ENCODE measurements around the gene SBNO2. TPM values are rescaled to one million over a fixed set of nuclear protein-coding genes. Genes with fewer than 3 reads are reported as not detected.

The SBNO2 gene
- total RNA-seq, 2 experiments from 2014 or later: 26.6 to 43.3 TPM

- peaks cover 40% of the 10 kb centered on the region for H3K36me3 ChIP-seq (ENCODE audit: insufficient read depth, low read length)
- CTCF ChIA-PET (ENCODE audit: unreplicated experiment): no interaction called here
- DNase-seq (ENCODE audit: low spot score): no peak
- no peaks in the 10 kb centered on the region for H3K9me2 ChIP-seq (ENCODE audit: insufficient read depth, low read length)
- no TSS peak for BruUV-seq (replicated peaks)
- no peaks in the 10 kb centered on the region for H4K20me1 ChIP-seq (ENCODE audit: insufficient read depth, low read length)
- peaks cover 5% of the 10 kb centered on the region for H3K4me1 ChIP-seq (ENCODE audit: insufficient read depth, low read length, poor library complexity, severe bottlenecking)
- no peaks in the 10 kb centered on the region for H3K9me3 ChIP-seq (ENCODE audit: low read length)
- no peak overlapping the region for H3K27ac ChIP-seq (ENCODE audit: low read depth, low read length, poor library complexity, severe bottlenecking)
- TF ChIP-seq EZH2phosphoT487 (IDR thresholded peaks at IDR 0.05; ENCODE audit: borderline replicate concordance, low read depth, low read length): no peak
- no peak for TF ChIP-seq CTCF (conservative IDR thresholded peaks at IDR 0.05; ENCODE audit: low read length)
- H3K4me3 ChIP-seq (ENCODE audit: low read depth, low read length, poor library complexity, severe bottlenecking): no peak overlapping the region
- POLR2A ChIA-PET: no interaction called here
- no peak overlapping the region for H3K4me2 ChIP-seq (ENCODE audit: low read length)
- intact Hi-C loops (cut with micrococcal nuclease; ENCODE audit: unreplicated experiment): no loop called here
- peaks cover 10% of the 10 kb centered on the region; the same call in 1 of the 2 replicates for H3K79me2 ChIP-seq (ENCODE audit: insufficient read depth, low read depth, low read length)
- H2AFZ ChIP-seq (ENCODE audit: low read length): no peak overlapping the region
These were observed 44.9 kb upstream of the SBNO2 start for GRCh38 chr19:1218751-1219567.

GRCh38 chr19:1217366-1217765 lies 43.3 kb upstream of the SBNO2 start:
- POLR2A ChIA-PET: no interaction called here

More at GRCh38 chr19:1217366-1217765, 43.3 kb upstream of the SBNO2 start:
- Histone ChIP-seq H3K79me2 (ENCODE audit: insufficient read depth, low read depth, low read length) (peaks cover 14% of the 10 kb centered on the region; the same call in 1 of the 2 replicates), H2AFZ (ENCODE audit: low read length) (no peak overlapping the region), H3K4me3 (ENCODE audit: low read depth, low read length, poor library complexity, severe bottlenecking) (no peak overlapping the region), H3K9me2 (ENCODE audit: insufficient read depth, low read length) (no peaks in the 10 kb centered on the region), H3K9me3 (ENCODE audit: low read length) (no peaks in the 10 kb centered on the region), H3K27ac (ENCODE audit: low read depth, low read length, poor library complexity, severe bottlenecking) (no peak overlapping the region), H3K4me1 (ENCODE audit: insufficient read depth, low read length, poor library complexity, severe bottlenecking) (peaks cover 5% of the 10 kb centered on the region), H3K36me3 (ENCODE audit: insufficient read depth, low read length) (peaks cover 34% of the 10 kb centered on the region), H3K4me2 (ENCODE audit: low read length) (no peak overlapping the region), H4K20me1 (ENCODE audit: insufficient read depth, low read length) (no peaks in the 10 kb centered on the region)
- TF ChIP-seq EZH2phosphoT487 (IDR thresholded peaks at IDR 0.05; ENCODE audit: borderline replicate concordance, low read depth, low read length) (no peak), CTCF (conservative IDR thresholded peaks at IDR 0.05; ENCODE audit: low read length) (no peak)
- intact Hi-C loops (cut with micrococcal nuclease; ENCODE audit: unreplicated experiment): no loop called here
- BruUV-seq (replicated peaks): no TSS peak
- CTCF ChIA-PET (ENCODE audit: unreplicated experiment): interaction anchor here (0.7 kb wide), 1 partner anchor 172 kb away, joined by 3 read pairs; no protein-coding TSS in a partner anchor
- peak; percentile 35 for DNase-seq (ENCODE audit: low spot score)
